ENCODE measurements around the gene KCTD16. TPM values are rescaled to one million over a fixed set of nuclear protein-coding genes. Genes with fewer than 3 reads are reported as not detected.

The KCTD16 gene
- total RNA-seq, 2 donors from 2014 or later = 0.29 to 0.44 TPM

- Histone ChIP-seq H3K9ac (ENCODE audit: extremely low read depth, low read length, poor library complexity, severe bottlenecking) (no peak overlapping the region), H3K27me3 (ENCODE audit: control insufficient read depth, insufficient read depth, low read length, poor library complexity, severe bottlenecking) (no peaks in the 10 kb centered on the region), H3K4me3 (ENCODE audit: low read length) (no peak overlapping the region), H3K27ac (ENCODE audit: low read depth, low read length) (no peak overlapping the region), H3K9me3 (ENCODE audit: control insufficient read depth, low read length) (no peaks in the 10 kb centered on the region), H3K4me1 (ENCODE audit: control insufficient read depth, insufficient read depth, low read length) (no peaks in the 10 kb centered on the region), H3K36me3 (ENCODE audit: control insufficient read depth, insufficient read depth, low read length) (no peaks in the 10 kb centered on the region)
- 95 to 100% methylated on average over 1 to 3 of the region's 3 CpGs for WGBS, 2 experiments (ENCODE audit: insufficient coverage in 1 of 2, insufficient read length in 1 of 2)
- Mint-ChIP-seq H3K27ac (no peak overlapping the region), H3K4me1 (no peaks in the 10 kb centered on the region), H3K36me3 (ENCODE audit: low read depth) (no peaks in the 10 kb centered on the region), H3K27me3 (ENCODE audit: insufficient read depth) (no peaks in the 10 kb centered on the region), H3K9me3 (no peaks in the 10 kb centered on the region), H3K4me3 (no peak overlapping the region)
- DNase-seq = no peak
- TF ChIP-seq, protein P1, sequence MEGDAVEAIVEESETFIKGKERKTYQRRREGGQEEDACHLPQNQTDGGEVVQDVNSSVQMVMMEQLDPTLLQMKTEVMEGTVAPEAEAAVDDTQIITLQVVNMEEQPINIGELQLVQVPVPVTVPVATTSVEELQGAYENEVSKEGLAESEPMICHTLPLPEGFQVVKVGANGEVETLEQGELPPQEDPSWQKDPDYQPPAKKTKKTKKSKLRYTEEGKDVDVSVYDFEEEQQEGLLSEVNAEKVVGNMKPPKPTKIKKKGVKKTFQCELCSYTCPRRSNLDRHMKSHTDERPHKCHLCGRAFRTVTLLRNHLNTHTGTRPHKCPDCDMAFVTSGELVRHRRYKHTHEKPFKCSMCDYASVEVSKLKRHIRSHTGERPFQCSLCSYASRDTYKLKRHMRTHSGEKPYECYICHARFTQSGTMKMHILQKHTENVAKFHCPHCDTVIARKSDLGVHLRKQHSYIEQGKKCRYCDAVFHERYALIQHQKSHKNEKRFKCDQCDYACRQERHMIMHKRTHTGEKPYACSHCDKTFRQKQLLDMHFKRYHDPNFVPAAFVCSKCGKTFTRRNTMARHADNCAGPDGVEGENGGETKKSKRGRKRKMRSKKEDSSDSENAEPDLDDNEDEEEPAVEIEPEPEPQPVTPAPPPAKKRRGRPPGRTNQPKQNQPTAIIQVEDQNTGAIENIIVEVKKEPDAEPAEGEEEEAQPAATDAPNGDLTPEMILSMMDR (conservative IDR thresholded peaks at IDR 0.05) = no peak
Observed at GRCh38 chr5:144151026-144151425, 19.6 kb upstream of the KCTD16 start.

GRCh38 chr5:144156767-144157171 lies 13.9 kb upstream of the KCTD16 start:
- H3K27ac Mint-ChIP-seq = no peak overlapping the region
- WGBS, 2 experiments (ENCODE audit: insufficient coverage in 1 of 2, insufficient read length in 1 of 2) = 80 to 87% methylated on average over 1 to 2 of the region's 2 CpGs
- no peak for DNase-seq

GRCh38 chr5:144162686-144163085 lies 8.0 kb upstream of the KCTD16 start:
- peaks cover 92% of the 10 kb centered on the region for H3K36me3 ChIP-seq (ENCODE audit: control insufficient read depth, insufficient read depth, low read length)
- peaks cover 52% of the 10 kb centered on the region for H3K36me3 Mint-ChIP-seq (ENCODE audit: low read depth)

More at GRCh38 chr5:144156767-144157171, 13.9 kb upstream of the KCTD16 start:
- Mint-ChIP-seq H3K4me3 (no peak overlapping the region), H3K27me3 (ENCODE audit: insufficient read depth) (no peaks in the 10 kb centered on the region), H3K36me3 (ENCODE audit: low read depth) (peaks cover 23% of the 10 kb centered on the region), H3K9me3 (no peaks in the 10 kb centered on the region), H3K4me1 (no peaks in the 10 kb centered on the region)
- H3K27ac ChIP-seq (ENCODE audit: low read depth, low read length) = no peak overlapping the region
- H3K27me3 ChIP-seq (ENCODE audit: control insufficient read depth, insufficient read depth, low read length, poor library complexity, severe bottlenecking) = no peaks in the 10 kb centered on the region
- H3K4me1 ChIP-seq (ENCODE audit: control insufficient read depth, insufficient read depth, low read length) = no peaks in the 10 kb centered on the region
- H3K4me3 ChIP-seq (ENCODE audit: low read length) = no peak overlapping the region
- peaks cover 41% of the 10 kb centered on the region for H3K36me3 ChIP-seq (ENCODE audit: control insufficient read depth, insufficient read depth, low read length)
- H3K9ac ChIP-seq (ENCODE audit: extremely low read depth, low read length, poor library complexity, severe bottlenecking) = no peak overlapping the region
- TF ChIP-seq, protein P1 (conservative IDR thresholded peaks at IDR 0.05) = no peak
- H3K9me3 ChIP-seq (ENCODE audit: control insufficient read depth, low read length) = peaks cover 5% of the 10 kb centered on the region

More at GRCh38 chr5:144162686-144163085, 8.0 kb upstream of the KCTD16 start:
- no peak overlapping the region for H3K27ac ChIP-seq (ENCODE audit: low read depth, low read length)
- TF ChIP-seq, protein P1 (conservative IDR thresholded peaks at IDR 0.05) = no peak
- Mint-ChIP-seq H3K4me3 (no peak overlapping the region), H3K9me3 (no peaks in the 10 kb centered on the region), H3K27me3 (ENCODE audit: insufficient read depth) (no peaks in the 10 kb centered on the region), H3K4me1 (no peaks in the 10 kb centered on the region), H3K27ac (no peak overlapping the region)
- no peaks in the 10 kb centered on the region for H3K4me1 ChIP-seq (ENCODE audit: control insufficient read depth, insufficient read depth, low read length)
- H3K4me3 ChIP-seq (ENCODE audit: low read length) = no peak overlapping the region
- no peak for DNase-seq
- H3K9ac ChIP-seq (ENCODE audit: extremely low read depth, low read length, poor library complexity, severe bottlenecking) = no peak overlapping the region
- 100% methylated on average over 1 of the region's 1 CpG; no CpG with 5 or more reads in 1 of the 2 experiments for WGBS, 2 experiments (ENCODE audit: insufficient coverage in 1 of 2, insufficient read length in 1 of 2)
- H3K27me3 ChIP-seq (ENCODE audit: control insufficient read depth, insufficient read depth, low read length, poor library complexity, severe bottlenecking) = no peaks in the 10 kb centered on the region
- H3K9me3 ChIP-seq (ENCODE audit: control insufficient read depth, low read length) = peaks cover 5% of the 10 kb centered on the region

Measured in endodermal cell (in vitro differentiated cells).